ENCODE measurements around the gene ZNF630.

ZNF630 gene

DNA sequence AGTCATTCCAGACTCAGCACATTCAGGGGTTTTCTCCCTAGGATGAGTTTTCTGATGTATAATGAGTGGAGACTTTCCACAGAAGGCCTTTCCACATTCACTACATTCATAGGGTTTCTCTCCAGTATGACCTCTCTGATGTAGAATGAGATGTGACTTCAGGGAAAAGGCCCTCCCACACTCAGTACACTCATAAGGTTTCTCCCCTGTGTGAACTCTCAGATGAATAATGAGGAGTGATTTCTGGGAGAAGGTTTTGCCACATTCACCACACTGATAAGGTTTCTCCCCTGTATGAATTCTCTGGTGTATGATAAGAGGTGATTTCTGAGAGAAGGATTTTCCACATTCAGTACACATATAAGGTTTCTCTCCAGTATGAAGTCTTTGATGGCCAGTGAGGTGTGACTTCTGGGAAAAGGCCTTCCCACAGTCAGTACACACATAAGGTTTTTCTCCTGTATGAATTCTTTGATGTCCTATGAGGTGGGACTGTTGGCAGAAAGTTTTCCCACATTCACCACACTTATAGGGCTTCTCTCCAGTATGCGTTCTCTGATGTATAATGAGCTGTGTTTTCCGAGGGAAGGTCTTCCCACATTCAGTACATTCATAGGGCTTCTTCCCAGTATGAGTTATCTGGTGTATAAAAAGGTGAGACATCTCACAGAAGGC, 12.7 kb downstream of the ZNF630 start:
- no peak for TF ChIP-seq FOXM1 (IDR thresholded peaks at IDR 0.05; ENCODE audit: borderline replicate concordance, low read depth)
- no peak for TF ChIP-seq YY1 (IDR thresholded peaks at IDR 0.05; ENCODE audit: low read depth)
- TF ChIP-seq TCF12 (IDR thresholded peaks at IDR 0.05; ENCODE audit: low read depth): no peak
- no peak for TF ChIP-seq CEBPB (IDR thresholded peaks at IDR 0.05)
- TF ChIP-seq, protein P1, sequence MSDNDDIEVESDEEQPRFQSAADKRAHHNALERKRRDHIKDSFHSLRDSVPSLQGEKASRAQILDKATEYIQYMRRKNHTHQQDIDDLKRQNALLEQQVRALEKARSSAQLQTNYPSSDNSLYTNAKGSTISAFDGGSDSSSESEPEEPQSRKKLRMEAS (IDR thresholded peaks at IDR 0.05): no peak
- no peak for TF ChIP-seq EP300 (IDR thresholded peaks at IDR 0.05; ENCODE audit: borderline replicate concordance)
- no peak for TF ChIP-seq ZBTB7A (IDR thresholded peaks at IDR 0.05; ENCODE audit: low read depth)
- no peak for TF ChIP-seq TAF1 (IDR thresholded peaks at IDR 0.05; ENCODE audit: low read depth)
- TF ChIP-seq RAD21 (IDR thresholded peaks at IDR 0.05; ENCODE audit: low read depth): no peak
- TF ChIP-seq REST (IDR thresholded peaks at IDR 0.05; ENCODE audit: low read depth): no peak
- TF ChIP-seq, protein P2, sequence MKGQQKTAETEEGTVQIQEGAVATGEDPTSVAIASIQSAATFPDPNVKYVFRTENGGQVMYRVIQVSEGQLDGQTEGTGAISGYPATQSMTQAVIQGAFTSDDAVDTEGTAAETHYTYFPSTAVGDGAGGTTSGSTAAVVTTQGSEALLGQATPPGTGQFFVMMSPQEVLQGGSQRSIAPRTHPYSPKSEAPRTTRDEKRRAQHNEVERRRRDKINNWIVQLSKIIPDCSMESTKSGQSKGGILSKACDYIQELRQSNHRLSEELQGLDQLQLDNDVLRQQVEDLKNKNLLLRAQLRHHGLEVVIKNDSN (IDR thresholded peaks at IDR 0.05): no peak
- TF ChIP-seq EGR1 (IDR thresholded peaks at IDR 0.05): no peak
- TF ChIP-seq TEAD4 (IDR thresholded peaks at IDR 0.05): no peak
- TF ChIP-seq NFIC (IDR thresholded peaks at IDR 0.05): no peak
- TF ChIP-seq CREB1 (IDR thresholded peaks at IDR 0.05; ENCODE audit: low read depth): no peak

DNA sequence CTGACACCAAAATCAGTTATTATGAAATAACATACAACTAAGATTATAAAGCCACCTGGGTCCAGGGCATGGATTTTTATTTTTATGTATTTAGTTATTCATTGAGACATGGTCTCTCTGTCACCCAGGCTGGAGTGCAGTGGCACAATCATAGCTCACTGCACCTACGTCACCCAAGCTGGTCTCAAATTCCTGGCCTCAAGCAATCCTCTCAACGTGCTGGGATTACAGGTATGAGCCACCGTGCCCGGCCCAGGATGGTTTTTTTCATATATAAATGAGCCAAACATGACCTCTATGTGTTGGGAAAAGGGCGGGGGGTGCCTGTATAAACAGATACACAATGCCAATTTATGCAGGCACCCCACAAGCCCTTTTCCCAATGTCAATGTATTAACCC, 24.6 kb downstream of the ZNF630 start:
- no peak for TF ChIP-seq FOXM1 (IDR thresholded peaks at IDR 0.05; ENCODE audit: borderline replicate concordance, low read depth)
- TF ChIP-seq CREB1 (IDR thresholded peaks at IDR 0.05; ENCODE audit: low read depth): no peak
- TF ChIP-seq ZBTB7A (IDR thresholded peaks at IDR 0.05; ENCODE audit: low read depth): no peak
- no peak for TF ChIP-seq RAD21 (IDR thresholded peaks at IDR 0.05; ENCODE audit: low read depth)
- no peak for TF ChIP-seq REST (IDR thresholded peaks at IDR 0.05; ENCODE audit: low read depth)
- TF ChIP-seq, protein P1 (IDR thresholded peaks at IDR 0.05): no peak
- TF ChIP-seq YY1 (IDR thresholded peaks at IDR 0.05; ENCODE audit: low read depth): no peak
- TF ChIP-seq TAF1 (IDR thresholded peaks at IDR 0.05; ENCODE audit: low read depth): no peak
- TF ChIP-seq CEBPB (IDR thresholded peaks at IDR 0.05): no peak
- TF ChIP-seq EGR1 (IDR thresholded peaks at IDR 0.05): no peak
- no peak for TF ChIP-seq TEAD4 (IDR thresholded peaks at IDR 0.05)
- TF ChIP-seq, protein P2 (IDR thresholded peaks at IDR 0.05): no peak
- TF ChIP-seq NFIC (IDR thresholded peaks at IDR 0.05): no peak
- TF ChIP-seq TCF12 (IDR thresholded peaks at IDR 0.05; ENCODE audit: low read depth): no peak
- TF ChIP-seq EP300 (IDR thresholded peaks at IDR 0.05; ENCODE audit: borderline replicate concordance): no peak

DNA sequence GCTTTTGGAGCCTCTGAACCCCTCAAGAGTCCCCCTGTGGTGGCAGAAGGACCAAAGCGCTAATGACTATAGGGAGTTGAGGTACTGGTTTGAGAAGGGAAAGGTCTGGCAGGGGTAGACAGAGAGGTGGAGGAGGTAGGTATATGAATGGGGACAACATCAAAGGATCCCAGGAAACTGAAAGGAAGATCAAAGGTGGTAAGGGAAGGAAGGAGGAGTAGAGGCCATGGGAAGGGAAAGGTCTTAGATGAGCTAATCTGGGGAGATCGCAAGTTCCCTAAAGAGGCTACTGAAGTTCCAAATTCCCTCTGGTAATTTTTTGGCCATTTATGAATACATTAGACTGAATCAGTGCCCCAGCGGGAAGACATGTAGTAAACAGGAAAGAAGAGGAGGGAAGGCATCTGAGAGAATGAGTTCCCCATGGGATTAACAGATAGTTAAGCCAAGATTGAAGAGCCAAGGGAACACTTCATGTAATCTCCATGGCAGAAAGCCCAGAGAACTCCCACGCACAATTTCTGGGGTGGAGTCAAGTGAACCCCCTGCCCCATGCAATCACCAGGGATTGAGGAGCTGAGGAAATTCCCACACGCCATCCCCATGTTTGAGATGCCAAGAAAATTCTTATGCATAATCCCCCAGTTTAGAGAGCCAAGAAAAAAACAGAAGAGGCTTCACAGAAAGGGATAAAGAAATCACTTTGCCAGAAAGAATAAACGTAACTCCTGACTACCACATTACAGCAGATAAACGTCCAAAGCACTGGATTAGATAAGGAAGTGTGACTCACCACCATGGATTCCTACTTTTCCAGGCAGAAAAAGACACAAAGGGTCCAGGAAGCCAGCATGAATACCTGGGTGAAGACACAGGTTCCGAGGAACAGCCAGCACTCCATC, 25.8 kb downstream of the ZNF630 start:
- TF ChIP-seq TCF12 (IDR thresholded peaks at IDR 0.05; ENCODE audit: low read depth) (no peak), TEAD4 (IDR thresholded peaks at IDR 0.05) (no peak), CEBPB (IDR thresholded peaks at IDR 0.05) (no peak), RAD21 (IDR thresholded peaks at IDR 0.05; ENCODE audit: low read depth) (no peak), EGR1 (IDR thresholded peaks at IDR 0.05) (no peak), CREB1 (IDR thresholded peaks at IDR 0.05; ENCODE audit: low read depth) (no peak), ZBTB7A (IDR thresholded peaks at IDR 0.05; ENCODE audit: low read depth) (no peak), REST (IDR thresholded peaks at IDR 0.05; ENCODE audit: low read depth) (no peak), YY1 (IDR thresholded peaks at IDR 0.05; ENCODE audit: low read depth) (no peak)
- TF ChIP-seq, protein P1 (IDR thresholded peaks at IDR 0.05): no peak
- TF ChIP-seq, protein P2 (IDR thresholded peaks at IDR 0.05): no peak

Measured in Ishikawa (cell line).